Common myeloid progenitor, CD34-positive (primary cell): ENCODE data around the gene ABCA6.

Source experiments
- CTCF ChIA-PET: fragments of 350-600 bp; sonication (Branson Sonifier 250); formaldehyde crosslinking; loops from one replicate; lab custom pipeline; 2021; ENCODE audit warnings: antibody characterized with exemption; lab: Charles Lee
- POLR2A ChIA-PET: fragments of 350-600 bp; sonication (Branson Sonifier 250); formaldehyde crosslinking; loops from one replicate; lab custom pipeline; 2021; ENCODE audit warnings: antibody characterized with exemption; lab: Charles Lee
- DNase-seq, 3 donors: peaks; one replicate each; pipeline versions ENCODE4 v3.0.0 to v3.0.0-alpha.2; 2013
- H3K27ac ChIP-seq, 2 experiments: 1 replicate in 1 of 2; 2 replicates in 1 of 2; pipeline ENCODE4 v1.7.0; 2013; ENCODE audit warnings: inconsistent platforms in 2 of 2, low read length in 2 of 2, mild to moderate bottlenecking in 2 of 2, low read depth in 1 of 2, moderate library complexity in 1 of 2; ENCODE audit not compliant: severe bottlenecking in 2 of 2, insufficient read depth in 1 of 2, poor library complexity in 1 of 2
- H3K27me3 ChIP-seq, 5 experiments: replicated peaks in 2 of 5; 1 replicate in 3 of 5; 2 replicates in 2 of 5; pipeline versions ENCODE4 v1.6.1 to v1.7.0; 2013; ENCODE audit warnings: low read length in 4 of 5, mild to moderate bottlenecking in 2 of 5, moderate library complexity in 2 of 5, inconsistent platforms in 1 of 5; ENCODE audit not compliant: insufficient read depth in 5 of 5, control insufficient read depth in 4 of 5
- H3K36me3 ChIP-seq, 4 experiments: 1 replicate in 2 of 4; 2 replicates in 2 of 4; pipeline versions ENCODE4 v1.6.1 to v1.7.0; 2013; ENCODE audit warnings: low read length in 3 of 4, control low read depth in 1 of 4, mild to moderate bottlenecking in 1 of 4; ENCODE audit not compliant: control insufficient read depth in 4 of 4, insufficient read depth in 4 of 4
- H3K4me1 ChIP-seq, 4 experiments: 1 replicate in 3 of 4; 2 replicates in 1 of 4; pipeline versions ENCODE4 v1.6.1 to v1.7.1; 2013; ENCODE audit warnings: low read length in 3 of 4, mild to moderate bottlenecking in 3 of 4, control low read depth in 1 of 4, inconsistent platforms in 1 of 4, moderate library complexity in 1 of 4; ENCODE audit not compliant: control insufficient read depth in 4 of 4, insufficient read depth in 4 of 4; ENCODE audit errors: control extremely low read depth in 1 of 4
- H3K4me3 ChIP-seq, 7 experiments: 1 replicate in 4 of 7; 2 replicates in 3 of 7; pipeline versions ENCODE4 v1.5.1 to v1.7.0; 2013; ENCODE audit warnings: mild to moderate bottlenecking in 7 of 7, low read length in 6 of 7, moderate library complexity in 6 of 7, inconsistent platforms in 2 of 7, low read depth in 2 of 7, control low read depth in 1 of 7; ENCODE audit not compliant: insufficient read depth in 4 of 7, control insufficient read depth in 1 of 7; ENCODE audit errors: extremely low read depth in 1 of 7
- H3K9me3 ChIP-seq, 5 experiments: 1 replicate in 4 of 5; 2 replicates in 1 of 5; pipeline versions ENCODE4 v1.6.1 to v1.7.1; 2013; ENCODE audit warnings: low read length in 4 of 5, mild to moderate bottlenecking in 2 of 5, inconsistent platforms in 1 of 5, low read depth in 1 of 5, moderate library complexity in 1 of 5; ENCODE audit not compliant: control insufficient read depth in 4 of 5, insufficient read depth in 2 of 5; ENCODE audit errors: control extremely low read depth in 1 of 5
- WGBS: methylation state at CpG from one replicate; pipeline ENCODE4 v1.1.5; 2013; ENCODE audit not compliant: insufficient coverage; 5-methylcytosine and 5-hydroxymethylcytosine counted together

ABCA6 gene

GRCh38 chr17:69142175-69142802, 594 bp upstream of the ABCA6 start:
- no peaks in the 10 kb centered on the region for H3K4me1 ChIP-seq
- H3K27me3 ChIP-seq, result no peaks in the 10 kb centered on the region
- no peak for DNase-seq
- no peak overlapping the region for H3K27ac ChIP-seq
- H3K36me3 ChIP-seq, result no peaks in the 10 kb centered on the region
- 90% methylated on average over 1 of the region's 3 CpGs for WGBS
- no peaks in the 10 kb centered on the region for H3K9me3 ChIP-seq
- ChIA-PET CTCF (no interaction called here), POLR2A (no interaction called here)
- H3K4me3 ChIP-seq, result no peak overlapping the region

GRCh38 chr17:69134112-69134511, 7.6 kb downstream of the ABCA6 start:
- peaks cover 0 to 7% (median 0%) of the 10 kb centered on the region in 5 experiments for H3K9me3 ChIP-seq
- H3K4me3 ChIP-seq, result no peak overlapping the region
- H3K27me3 ChIP-seq, result no peaks in the 10 kb centered on the region
- H3K27ac ChIP-seq, result no peak overlapping the region
- no peaks in the 10 kb centered on the region for H3K4me1 ChIP-seq
- ChIA-PET CTCF (no interaction called here), POLR2A (no interaction called here)
- DNase-seq, result no peak
- WGBS, result no CpG with 5 or more reads among the region's 3 CpGs
- no peaks in the 10 kb centered on the region for H3K36me3 ChIP-seq

- Histone ChIP-seq H3K9me3 (peaks cover 0 to 6% (median 0%) of the 10 kb centered on the region in 5 experiments), H3K36me3 (no peaks in the 10 kb centered on the region), H3K4me3 (no peak overlapping the region), H3K27me3 (no peaks in the 10 kb centered on the region), H3K4me1 (no peaks in the 10 kb centered on the region), H3K27ac (no peak overlapping the region)
- ChIA-PET POLR2A (no interaction called here), CTCF (no interaction called here)
- DNase-seq, result no peak
- WGBS, result 96% methylated on average over 4 of the region's 6 CpGs
These were observed 10.9 kb downstream of the ABCA6 start for GRCh38 chr17:69130627-69131296.

GRCh38 chr17:69123626-69124025, 18.1 kb downstream of the ABCA6 start:
- Histone ChIP-seq H3K9me3 (peaks cover 0 to 1% (median 0%) of the 10 kb centered on the region in 5 experiments), H3K27ac (no peak overlapping the region), H3K27me3 (no peaks in the 10 kb centered on the region), H3K4me3 (no peak overlapping the region), H3K4me1 (no peaks in the 10 kb centered on the region), H3K36me3 (no peaks in the 10 kb centered on the region)
- CTCF ChIA-PET, result no interaction called here
- WGBS, result no CpG with 5 or more reads among the region's 1 CpG
- POLR2A ChIA-PET, result no interaction called here
- DNase-seq, result no peak

GRCh38 chr17:69122065-69122464, 19.6 kb downstream of the ABCA6 start:
- DNase-seq, result no peak
- WGBS, result 100% methylated on average over 5 of the region's 5 CpGs
- Histone ChIP-seq H3K27ac (no peak overlapping the region), H3K4me3 (no peak overlapping the region), H3K36me3 (no peaks in the 10 kb centered on the region), H3K27me3 (no peaks in the 10 kb centered on the region), H3K4me1 (no peaks in the 10 kb centered on the region), H3K9me3 (peaks cover 0 to 1% (median 0%) of the 10 kb centered on the region in 5 experiments)
- ChIA-PET CTCF (interaction anchor here (0.9 kb wide), 1 partner anchor 44 kb away, joined by 3 read pairs; no protein-coding TSS in a partner anchor), POLR2A (no interaction called here)

- WGBS, result 100% methylated on average over 1 of the region's 2 CpGs
- POLR2A ChIA-PET, result interaction anchor here (0.6 kb wide), 2 partner anchors 11 to 98 kb away, joined by 3 read pairs; no protein-coding TSS in a partner anchor
- CTCF ChIA-PET, result no interaction called here
These were observed 23.6 kb downstream of the ABCA6 start for GRCh38 chr17:69117855-69118784.

More at GRCh38 chr17:69117855-69118784, 23.6 kb downstream of the ABCA6 start:
- H3K27me3 ChIP-seq, result no peaks in the 10 kb centered on the region
- peaks cover 0 to 1% (median 0%) of the 10 kb centered on the region in 5 experiments for H3K9me3 ChIP-seq
- no peak overlapping the region for H3K27ac ChIP-seq
- H3K4me1 ChIP-seq, result no peaks in the 10 kb centered on the region
- no peak overlapping the region for H3K4me3 ChIP-seq
- H3K36me3 ChIP-seq, result no peaks in the 10 kb centered on the region
- no peak for DNase-seq
